Stimulated activated CD4-positive, alpha-beta T cell treated with anti-CD3 and anti-CD28 coated beads, Interleukin-2, amount 100 ng/mL, for 48 hours (primary cell): Measurements from ENCODE around the gene HACD2.

Experiments used
- DNase-seq, 2 donors: peaks; one replicate each; pipeline ENCODE4 v3.0.0-alpha.2; 2020

HACD2 gene

DNA sequence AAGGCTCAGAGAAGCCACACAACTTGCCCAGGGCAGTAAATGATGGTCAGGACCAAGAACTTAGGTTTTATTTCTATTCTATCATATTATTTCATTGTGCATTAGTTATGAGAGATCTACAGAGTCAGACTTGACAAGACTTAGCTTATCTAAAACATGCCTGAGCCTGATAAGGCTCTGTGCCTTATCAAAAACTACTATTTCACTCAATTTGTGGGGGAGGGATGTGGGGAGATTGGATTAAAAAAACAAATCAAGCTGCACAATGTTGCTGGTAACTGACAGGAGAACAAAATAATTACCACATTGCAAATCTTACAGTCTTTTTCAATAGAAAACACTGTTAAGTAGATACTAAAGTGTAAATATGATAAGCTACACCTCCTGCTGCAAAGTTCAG lies 16.0 kb downstream of the HACD2 start:
- no peak for DNase-seq

DNA sequence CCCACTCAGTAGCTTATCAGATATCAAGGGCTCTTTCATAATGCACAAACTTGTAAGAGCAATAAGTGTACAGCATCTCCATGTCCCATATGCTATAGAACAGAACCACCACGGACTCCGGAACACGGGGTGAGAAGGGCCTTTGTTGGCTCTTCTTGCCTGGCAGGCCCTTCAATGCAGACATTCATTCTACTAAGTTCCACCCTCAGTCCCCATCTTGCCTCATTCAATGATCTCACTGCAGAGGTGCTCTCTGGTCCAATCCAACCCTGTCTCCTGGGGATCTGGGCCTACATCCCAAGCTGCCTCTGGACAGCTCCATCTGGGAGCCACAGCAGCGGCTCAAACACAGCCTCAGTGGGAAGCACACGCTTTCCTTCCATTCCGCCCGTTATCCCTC lies 16.8 kb downstream of the HACD2 start:
- DNase-seq, result no peak

DNA sequence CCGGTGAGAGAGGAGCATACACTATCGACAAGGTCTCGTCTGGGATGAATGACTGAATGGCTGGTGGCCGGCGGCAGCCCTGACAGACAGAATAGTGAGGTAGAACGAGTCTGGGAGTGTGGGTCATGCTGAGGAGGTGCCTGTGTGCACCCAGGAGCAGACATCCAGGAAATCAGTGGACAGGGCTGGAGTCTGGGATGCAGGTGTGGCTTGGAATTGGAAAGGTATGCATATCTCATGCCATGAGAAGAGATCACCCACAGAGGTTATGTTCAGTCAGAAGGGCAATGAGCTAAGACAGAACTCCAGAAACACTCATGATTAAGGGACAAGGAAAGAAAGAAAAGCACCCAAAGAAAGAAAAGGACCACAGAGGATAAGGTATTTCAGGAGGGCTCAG lies 20.8 kb downstream of the HACD2 start:
- DNase-seq, result no peak

DNA sequence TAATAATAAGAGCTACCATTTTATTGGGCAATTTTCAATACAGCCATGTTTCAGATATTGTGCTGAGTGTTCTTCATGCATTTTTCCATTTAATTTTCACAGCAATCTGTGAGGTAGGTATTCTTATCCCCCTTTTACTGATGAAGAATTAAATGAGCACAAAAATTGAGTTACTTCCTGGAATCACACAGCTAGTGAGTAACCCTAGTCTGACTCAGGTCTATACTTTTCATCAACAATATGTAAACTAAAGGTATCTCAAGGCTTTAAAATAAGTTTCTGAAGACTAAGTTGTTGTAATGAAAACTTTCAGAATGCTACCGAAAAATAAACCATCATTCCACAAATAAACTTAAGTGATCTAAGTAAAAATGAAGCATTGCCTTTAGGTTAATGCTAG lies 22.3 kb downstream of the HACD2 start:
- DNase-seq, result no peak

DNA sequence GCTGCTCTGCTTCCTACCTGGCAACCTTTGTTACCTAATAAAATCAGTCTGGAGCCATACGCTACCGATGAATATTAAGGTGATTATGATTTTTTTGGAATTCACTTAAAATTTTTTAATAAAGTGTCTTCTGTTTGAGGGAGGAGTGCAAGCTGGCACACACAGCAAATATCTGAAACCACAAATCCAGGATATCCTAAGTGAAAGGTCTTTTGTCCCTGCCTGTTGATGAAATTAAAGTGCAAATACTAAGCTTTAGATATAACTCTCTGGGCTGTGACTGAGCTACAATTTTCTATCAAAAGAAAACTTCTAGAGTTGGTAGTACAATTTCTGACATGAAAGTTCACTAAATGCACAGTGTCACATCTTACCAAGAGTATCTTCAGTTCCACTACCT lies 23.7 kb downstream of the HACD2 start:
- DNase-seq, result no peak

DNA sequence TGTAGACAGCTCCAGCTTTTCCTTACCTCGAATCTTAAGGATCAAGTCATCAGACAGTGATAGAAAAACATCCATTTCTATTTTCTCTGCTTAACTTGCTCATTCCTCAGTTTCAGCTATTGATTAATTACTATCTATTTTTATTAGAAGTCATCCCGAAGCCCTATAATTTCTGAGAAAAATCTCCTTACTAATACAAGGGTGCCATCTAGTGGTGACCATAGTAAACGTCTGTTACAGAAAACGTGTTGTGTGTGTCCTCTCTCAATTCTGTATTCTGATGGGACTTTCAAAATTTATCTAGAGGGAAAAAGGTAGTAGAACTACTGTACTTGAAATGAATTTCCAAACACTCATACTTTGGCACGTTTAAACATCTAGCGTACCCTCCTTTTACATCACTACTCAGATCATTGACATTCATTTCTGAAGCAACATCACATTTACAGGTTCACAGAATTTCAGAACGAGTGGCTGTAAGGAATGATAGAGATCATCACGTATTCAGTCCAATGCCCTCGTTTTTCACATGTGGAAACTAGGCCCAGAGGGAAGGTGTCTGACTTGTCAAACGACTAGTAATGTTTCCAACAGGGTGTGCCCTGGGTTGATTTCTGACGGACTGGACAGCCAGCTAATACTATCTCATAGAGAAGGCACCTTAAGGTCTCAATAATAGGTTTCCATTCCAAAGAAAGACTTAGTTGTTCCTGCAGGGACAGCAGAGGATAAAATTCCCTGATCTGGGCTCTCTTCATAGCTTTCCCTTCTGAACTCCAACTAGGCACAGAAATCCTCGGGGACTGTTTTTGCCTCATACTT lies 25.6 kb downstream of the HACD2 start:
- DNase-seq, result no peak

DNA sequence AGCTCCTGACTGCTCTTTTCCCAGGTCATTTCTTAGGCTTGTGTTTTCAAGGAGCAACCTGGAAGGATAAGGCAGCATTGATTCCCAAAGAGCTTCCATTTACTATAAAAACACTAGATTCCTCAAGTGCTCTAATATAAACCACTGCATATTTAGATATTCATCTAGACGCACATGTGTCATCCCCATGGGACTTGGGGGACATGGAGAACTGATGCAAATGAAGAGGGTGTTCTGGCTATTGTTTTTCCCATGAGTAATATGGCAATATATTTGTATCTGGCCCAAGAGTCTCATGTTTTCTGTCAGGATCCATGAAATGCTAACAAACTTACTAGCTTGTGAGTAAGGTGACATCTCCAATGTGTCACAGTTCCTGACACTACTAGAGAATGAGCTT lies 31.3 kb downstream of the HACD2 start:
- DNase-seq, result no peak

DNA sequence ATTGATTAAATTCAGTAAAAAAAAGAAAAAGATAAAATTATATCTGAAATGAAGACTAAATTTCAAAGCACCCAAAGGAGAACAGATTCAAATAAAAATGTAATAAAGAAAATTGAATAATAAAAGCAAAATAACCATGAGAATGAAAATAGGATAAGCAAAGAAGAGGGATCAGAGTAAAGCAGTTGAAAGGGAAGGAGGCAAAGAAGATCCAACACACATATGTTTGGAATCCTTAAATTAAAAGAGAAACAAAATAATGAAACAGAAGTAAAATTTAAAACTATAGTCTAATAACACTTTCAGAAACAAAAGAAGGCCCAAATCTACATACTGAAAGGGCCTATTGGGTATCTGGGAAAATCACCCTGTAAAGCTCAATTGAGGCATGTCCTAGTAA lies 32.1 kb downstream of the HACD2 start:
- no peak for DNase-seq

DNA sequence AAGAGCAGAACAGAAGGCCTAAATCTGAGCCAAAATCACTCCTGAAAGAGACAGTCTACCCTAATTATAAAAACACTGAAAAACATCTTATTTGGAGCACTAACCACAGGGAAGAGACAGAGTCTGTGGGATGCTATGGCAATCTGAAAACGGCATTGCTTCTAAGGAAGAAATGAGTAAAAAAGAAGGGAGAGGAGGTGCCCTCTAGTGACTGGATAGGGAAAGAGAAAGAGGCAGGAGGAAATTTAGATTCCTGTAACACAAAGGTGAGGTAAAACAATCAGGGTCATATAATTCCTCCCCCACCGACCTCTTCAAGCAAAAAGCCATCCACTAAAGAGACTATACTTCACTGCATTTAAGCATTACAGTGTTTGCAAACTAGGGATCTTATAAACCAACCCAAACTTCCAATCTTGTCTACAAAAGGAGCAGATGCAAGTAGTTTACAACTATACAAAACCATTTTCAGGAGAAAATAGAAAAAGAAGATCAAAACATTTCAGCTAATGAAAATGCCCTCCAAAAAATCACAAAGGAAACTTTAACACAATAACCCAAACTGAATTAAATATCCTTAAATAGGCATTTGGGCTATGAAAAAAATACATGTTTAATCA lies 32.6 kb downstream of the HACD2 start:
- DNase-seq, result no peak

DNA sequence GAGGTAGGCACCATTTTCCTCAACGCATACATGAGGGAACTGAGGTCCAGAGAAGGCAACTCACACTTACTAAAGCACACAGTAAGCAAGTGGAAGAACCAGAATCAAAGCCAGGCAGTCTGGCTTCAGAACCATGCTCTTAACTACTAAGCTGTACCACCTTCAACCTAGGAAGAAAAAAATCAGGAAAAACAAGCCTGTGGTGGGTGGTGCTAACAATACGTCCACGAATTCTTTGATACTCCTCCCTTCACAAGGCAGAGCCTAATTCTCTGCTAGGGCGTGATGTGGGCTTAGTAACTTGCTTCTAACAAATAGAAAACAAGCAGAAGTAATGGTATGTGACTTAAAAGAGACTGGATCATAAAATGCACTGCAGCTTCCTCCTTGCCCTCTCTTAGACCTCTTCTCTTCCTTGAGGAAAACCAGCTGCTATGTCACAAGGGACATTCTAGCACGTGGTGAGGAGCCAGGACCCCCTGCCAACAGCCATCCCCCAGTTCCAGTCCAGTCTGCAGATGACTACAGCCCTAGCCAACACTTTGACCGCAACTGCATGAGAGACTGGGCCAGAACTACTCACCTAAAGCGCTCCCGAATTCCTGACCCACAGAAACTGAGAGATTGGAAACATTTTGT lies 36.9 kb downstream of the HACD2 start:
- no peak for DNase-seq

DNA sequence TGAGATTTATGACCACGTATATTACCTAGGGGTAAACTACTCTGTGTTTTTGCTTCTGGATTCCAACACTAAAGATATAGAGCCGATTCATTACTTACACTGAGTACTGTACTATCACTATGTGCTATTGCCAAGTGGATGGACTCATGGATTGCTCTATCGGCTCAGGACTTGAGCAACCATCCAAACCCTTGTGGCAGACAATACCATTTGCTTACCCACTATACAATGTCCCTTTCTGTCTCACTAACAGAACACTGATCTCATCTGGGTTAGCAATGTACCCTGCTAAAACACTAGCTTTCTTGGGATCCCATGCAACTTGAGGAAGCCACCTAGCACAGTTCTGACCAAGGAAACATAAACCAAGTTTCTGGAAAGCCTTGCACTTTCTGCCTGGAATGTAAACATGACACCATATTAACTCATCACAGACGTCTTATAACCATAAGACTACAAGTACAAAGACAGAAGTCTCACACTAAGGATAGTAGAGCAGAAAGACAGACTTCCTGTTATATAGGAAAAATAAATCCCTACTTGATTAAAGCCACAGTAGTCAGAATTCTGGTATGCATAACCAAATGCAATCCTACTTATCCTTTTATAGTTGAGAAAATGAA lies 38.6 kb downstream of the HACD2 start:
- DNase-seq, result no peak

DNA sequence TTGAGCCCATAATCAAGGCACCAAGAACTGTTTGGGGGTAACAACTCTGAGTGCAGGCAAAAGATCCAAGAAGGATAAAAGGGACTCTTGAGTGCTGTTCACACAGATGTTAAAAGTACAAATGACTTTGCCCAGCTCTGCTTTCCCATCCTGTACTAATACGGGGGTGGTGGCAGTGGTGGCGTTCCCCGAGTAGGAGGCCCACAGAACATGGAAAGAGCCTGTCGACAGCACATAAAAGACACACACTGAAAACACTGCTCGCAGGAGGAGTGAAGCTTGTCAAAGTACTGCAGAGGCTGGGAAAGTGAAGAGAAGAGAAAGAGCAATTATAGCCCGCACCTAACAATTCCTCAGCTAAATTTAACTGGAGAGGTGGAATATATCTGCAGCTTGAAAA lies 40.9 kb downstream of the HACD2 start:
- DNase-seq, result no peak

DNA sequence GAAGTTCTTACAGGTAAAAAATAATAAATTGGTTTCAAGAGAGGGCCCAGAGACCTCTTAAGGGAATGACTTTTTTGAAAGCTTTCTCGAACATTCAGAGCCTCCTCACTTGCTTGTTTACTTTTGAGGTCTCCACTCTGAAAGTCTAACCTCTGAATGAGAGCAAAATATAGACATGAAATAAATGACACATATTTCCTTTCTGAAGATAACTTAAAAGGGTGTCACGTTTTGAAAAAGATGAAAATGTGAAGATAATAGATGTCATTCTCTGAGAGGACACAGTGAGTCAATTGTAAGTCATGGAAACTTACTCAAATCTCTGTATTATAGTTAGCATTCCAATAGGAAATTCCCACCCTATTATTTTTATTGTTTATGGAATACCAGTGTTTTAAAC lies 44.6 kb downstream of the HACD2 start:
- no peak for DNase-seq

DNA sequence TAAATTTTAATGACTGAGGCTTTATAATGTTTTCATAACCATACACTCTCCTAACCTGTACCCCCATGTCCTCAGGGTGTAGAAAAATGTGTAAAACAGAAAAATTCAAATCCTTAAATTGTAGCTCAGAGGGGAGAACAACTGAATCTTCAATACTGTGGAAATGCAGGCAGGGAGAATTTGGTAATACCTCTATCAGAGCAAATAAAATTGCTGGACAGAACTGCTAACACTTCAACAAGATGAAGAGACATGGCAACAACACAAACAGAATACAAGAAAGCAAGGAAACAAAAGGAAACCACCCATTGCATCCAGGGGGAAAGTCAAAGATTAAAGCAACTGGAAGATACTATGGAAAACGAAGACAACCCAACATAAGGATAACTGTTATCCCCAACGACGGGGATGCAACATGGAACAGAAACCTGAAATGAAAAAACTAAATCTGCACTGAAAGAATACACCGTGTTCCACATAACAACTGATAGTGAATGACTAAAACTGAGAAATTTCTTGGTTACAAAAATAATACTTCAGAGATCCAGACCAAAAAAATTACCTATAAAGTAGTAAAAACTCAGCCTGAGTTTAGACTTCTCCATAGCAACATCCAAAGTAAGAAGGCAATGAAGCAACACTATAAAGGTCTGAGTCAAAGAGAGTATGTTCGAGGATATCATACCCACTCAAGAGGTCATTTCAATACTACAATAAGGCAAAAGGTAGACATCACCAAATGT lies 48.5 kb downstream of the HACD2 start:
- no peak for DNase-seq

DNA sequence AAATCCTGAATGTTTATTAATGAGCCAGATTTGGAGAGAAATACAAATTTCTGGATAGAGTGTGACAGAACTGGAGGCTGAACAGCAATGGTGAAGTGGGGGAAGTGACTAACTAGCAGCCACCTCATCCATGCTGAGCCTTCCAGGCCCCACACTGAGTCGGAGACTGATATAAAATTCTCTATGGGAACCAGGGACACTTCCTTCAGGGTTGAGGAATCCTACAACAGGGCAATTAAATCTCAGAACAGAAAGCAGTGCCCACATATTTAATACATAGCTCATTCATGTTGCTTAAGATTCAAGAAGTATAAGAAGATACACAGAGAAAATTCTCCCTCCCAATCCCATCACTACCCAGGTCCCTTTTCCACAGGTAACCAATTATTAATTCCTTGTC lies 49.3 kb downstream of the HACD2 start:
- no peak for DNase-seq

DNA sequence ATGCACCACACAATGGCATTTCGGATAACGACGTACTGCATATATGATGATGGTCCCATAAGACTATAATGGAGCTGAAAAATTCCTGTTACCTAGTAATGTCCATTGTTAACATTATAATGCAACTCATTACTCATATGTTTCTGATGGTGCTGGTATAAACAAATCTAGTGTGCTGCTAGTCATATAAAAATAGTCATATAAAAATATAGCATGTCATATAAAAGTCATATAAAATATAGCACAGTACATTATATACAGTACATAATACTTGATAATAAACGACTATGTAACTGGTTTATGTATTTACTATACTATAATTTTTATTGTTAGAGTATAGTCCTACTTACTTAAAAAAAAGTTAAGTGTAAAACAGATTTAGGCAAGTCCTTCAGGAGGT lies 50.6 kb downstream of the HACD2 start:
- DNase-seq, result no peak

DNA sequence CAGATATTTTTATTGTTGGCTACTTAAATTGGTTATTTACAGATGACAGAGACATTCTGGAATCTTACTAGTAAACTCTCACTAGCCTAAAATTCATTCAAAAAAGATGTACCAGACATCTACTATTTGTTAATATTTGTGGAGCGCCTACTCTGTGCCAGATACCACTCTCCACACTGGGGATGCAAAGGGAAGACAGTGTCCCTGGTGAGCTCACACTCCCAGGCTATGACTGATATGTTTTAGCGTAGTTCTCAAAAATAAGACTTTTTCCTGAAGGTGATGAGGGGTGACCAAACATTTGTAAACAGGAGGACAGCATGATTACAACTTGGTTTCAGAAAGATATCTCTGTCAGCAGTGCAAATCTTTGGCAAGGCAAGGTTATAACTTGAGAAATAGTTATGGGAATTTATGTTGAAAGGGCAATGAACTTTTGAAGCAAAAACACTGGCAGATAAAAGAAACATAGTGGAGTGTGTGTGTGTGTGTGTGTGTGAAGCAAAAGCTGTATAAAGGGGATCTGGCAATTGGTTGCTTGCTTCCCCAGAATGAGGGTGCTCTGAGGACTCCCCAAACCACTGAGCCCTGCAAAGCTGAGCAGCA lies 51.2 kb downstream of the HACD2 start:
- DNase-seq, result no peak

DNA sequence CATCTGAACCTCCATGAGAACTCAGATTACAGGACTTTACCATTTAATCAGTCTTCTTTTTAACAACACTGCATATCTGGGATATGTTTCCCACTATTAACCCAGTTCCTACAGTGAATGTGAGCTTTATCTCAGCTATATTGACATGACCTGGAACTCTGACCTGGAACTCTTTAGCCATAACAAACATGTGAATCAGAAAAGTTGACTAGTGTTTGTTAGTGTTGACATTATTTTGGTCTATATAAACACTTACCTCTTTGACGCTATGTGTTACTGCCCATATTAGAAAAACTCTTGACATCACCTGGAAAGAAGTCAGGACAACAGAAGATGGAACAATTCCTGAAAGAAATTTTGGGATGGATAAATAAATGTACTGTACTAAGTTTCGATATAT lies 56.7 kb downstream of the HACD2 start:
- no peak for DNase-seq

DNA sequence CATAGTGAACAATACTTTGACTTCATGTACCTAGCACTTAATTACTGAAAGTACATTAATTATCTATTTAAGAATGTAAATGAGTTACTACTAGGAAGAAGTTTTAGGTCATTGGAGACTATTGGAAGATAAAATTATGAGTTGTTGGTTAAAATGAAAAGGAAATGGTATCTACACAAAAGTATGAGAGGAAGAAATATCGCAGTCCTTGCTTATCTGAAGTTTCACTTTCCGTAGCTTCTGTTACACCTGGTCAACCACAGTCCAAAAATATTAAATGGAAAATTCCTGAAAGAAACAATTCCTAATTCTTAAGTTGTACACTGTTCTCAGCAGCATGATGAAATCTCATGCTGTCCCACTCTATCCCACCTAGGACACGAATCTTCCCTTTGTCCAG lies 57.8 kb downstream of the HACD2 start:
- no peak for DNase-seq

DNA sequence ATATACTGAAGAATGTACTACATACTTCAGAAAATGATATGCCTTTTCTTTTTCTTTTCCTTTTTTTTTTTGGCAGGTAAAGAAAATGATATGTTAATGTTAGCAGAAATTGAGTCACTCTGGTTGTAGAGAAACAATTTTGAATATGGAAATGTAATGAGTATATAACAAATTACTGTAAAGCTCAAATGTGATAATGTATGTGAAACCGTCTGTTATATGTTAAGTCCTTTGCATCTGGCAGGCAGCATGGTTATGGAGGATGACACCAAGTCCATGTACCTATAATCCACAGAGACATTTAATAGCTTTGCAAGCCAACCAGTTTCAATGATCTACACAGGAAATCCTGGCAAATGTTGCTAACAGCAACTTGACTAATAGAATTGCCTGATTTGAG lies 58.4 kb downstream of the HACD2 start:
- DNase-seq, result no peak

DNA sequence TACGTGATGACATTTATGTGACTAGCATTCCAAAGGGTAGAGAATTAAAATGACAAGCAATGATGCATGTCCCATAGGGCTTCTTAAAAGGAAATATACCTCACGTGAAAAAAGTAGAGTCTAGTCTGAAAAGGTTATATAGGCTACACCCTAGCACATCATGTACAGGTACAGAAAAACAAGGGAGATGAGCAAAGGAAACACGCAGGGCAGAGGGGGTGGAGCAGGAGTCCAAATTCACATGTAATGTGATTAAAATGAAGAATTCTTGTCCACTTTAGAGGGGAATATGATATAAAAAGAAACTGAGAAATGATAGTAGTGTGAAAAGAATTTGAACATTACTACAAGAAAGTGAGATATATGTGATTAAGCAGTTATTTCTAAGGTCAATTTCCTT lies 59.4 kb downstream of the HACD2 start:
- DNase-seq, result no peak

DNA sequence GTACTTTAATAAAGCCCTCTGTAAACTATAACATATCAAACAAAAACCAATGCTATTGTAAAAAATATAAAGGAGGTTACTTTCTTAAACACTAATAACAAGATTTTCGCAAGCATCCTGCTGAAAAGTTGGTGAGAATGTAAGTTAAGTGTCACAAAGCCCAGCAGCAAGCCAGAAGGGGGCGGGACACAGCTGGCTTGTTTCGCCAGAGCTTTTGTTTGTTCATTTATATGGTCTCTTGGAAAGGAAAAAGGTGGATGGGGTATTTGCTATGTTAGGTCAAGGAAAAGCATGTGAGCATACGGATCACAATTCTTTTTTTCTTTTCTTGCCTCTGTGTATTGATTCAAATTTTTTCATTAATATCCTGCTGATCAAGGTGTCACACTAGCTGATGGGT lies 59.9 kb downstream of the HACD2 start:
- DNase-seq, result no peak

DNA sequence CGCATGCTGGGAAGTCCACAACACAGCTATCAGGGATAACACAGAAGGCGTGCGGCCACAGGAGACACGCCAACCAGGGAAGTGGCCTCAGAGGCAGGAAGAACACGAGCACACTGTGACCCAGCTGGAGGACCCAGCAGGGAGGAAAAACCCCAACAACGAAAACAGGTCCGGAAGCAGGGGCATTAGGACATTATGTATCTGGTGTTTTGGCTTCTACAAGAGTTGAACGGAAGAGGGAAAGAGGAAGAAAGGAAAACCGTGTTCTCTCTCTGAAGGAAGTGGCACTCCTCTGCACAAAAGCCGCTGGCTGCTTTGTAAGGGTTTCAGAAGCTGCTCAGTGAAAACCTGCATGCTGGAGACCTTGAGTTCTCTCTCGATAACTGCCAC lies 61.8 kb downstream of the HACD2 start:
- DNase-seq, result no peak
